Pancreas (tissue), 10 donors: Measurements from ENCODE around the gene PAX5. TPM values are rescaled to one million over a fixed set of nuclear protein-coding genes. Genes with fewer than 3 reads are reported as not detected.
A peak's percentile ranks its signal among the peaks of the same experiment; 100 is the strongest.

ENCODE experiments used
- ATAC-seq, 4 donors: fragments of 200-7000 bp; cut with Tn5 transposase; one replicate each; pipeline versions ENCODE4 v1.8.0 to v1.9.1; 2020; ENCODE audit warnings: mild to moderate bottlenecking in 4 of 4, moderate library complexity in 4 of 4
- DNase-seq, 6 donors: peaks; one replicate each; pipeline ENCODE4 v3.0.0-alpha.2; 2020
- FAIRE-seq: peaks from 2 replicates; lab custom pipeline; 2012; peaks lifted over from hg19 to GRCh38; lab: Jason Lieb, UNC
- H3K27ac ChIP-seq, 4 donors: fragments of 200-600 bp; sonication (generic); 1 replicate in 3 of 4; 2 replicates in 1 of 4; pipeline versions ENCODE4 v1.5.0 to v1.8.0; 2020
- H3K27me3 ChIP-seq, 4 donors: fragments of 200-600 bp; one replicate each; pipeline ENCODE4 v1.8.0; 2021
- H3K36me3 ChIP-seq, 3 donors: fragments of 200-600 bp; sonication (generic) in 1 of 3; one replicate each; pipeline versions ENCODE4 v1.5.0 to v1.8.0; 2020 to 2021
- H3K4me1 ChIP-seq, 3 donors: fragments of 200-600 bp; one replicate each; pipeline ENCODE4 v1.8.0; 2021
- H3K4me3 ChIP-seq, 4 donors: fragments of 200-600 bp; sonication (generic) in 2 of 4; one replicate each; pipeline versions ENCODE4 v1.5.0 to v1.8.0; 2020 to 2021
- H3K9me3 ChIP-seq, 4 donors: fragments of 200-600 bp; one replicate each; pipeline ENCODE4 v1.8.0; 2021
- WGBS, 2 donors: extraction: QIAGEN DNeasy Blood & Tissue Kit; methylation state at CpG; one replicate each; pipeline ENCODE4 v1.1.7; 2013; 5-methylcytosine and 5-hydroxymethylcytosine counted together
- intact Hi-C, 3 donors: fragments of 100-400 bp; cut with DNase I; formaldehyde crosslinking; loops; one replicate each; pipeline versions ENCODE4 v1.11.1 to v1.14.2; 2022
- polyA plus RNA-seq, 2 donors: library from polyadenylated mRNA; stranded (reverse); fragments of 200-250 nt; gene quantifications; one replicate each; pipeline ENCODE4 v1.2.3, GENCODE V29; 2013
- total RNA-seq, 6 donors: library from RNA; stranded (reverse); fragmentation: NEBNext Ultra II Directional in 4 of 6; extraction: Animal tissue kit (Norgen Biotek cat#: 25700) in 4 of 6; gene quantifications; one replicate each; pipeline versions ENCODE4 v1.2.1 to v1.2.4, GENCODE V29; 2021 to 2023
- TF ChIP-seq, protein P1 (sequence below), 4 donors: fragments of 200-600 bp; sonication (generic) in 3 of 4; IDR thresholded peaks; one replicate each; pipeline versions ENCODE4 v1.5.0 to v1.8.0; 2021; ENCODE audit warnings: antibody characterized with exemption in 4 of 4
- donor health status: healthy with polysubstance abuse.
- donor health status: DM: no; HTN: no; CAD: no; lungs with moderate emphysema.
- donor health status: DM: no; HTN: no; CAD: no.
- donor health status: control.
- donor health status: control.
- donor health status: Bipolar disorder and iron deficiency.
- donor health status: DM: yes; HTN: yes; CAD: no.
- donor health status: DM: no; HTN: no; CAD: no.
- donor health status: DM: no; HTN: no; CAD: no.
- donor health status: DM: yes; HTN: yes; CAD: no.

Gene PAX5
- total and polyA plus RNA-seq, 8 donors: under 0.01 to 0.35 (median 0.28) TPM; not detected in 1

DNA sequence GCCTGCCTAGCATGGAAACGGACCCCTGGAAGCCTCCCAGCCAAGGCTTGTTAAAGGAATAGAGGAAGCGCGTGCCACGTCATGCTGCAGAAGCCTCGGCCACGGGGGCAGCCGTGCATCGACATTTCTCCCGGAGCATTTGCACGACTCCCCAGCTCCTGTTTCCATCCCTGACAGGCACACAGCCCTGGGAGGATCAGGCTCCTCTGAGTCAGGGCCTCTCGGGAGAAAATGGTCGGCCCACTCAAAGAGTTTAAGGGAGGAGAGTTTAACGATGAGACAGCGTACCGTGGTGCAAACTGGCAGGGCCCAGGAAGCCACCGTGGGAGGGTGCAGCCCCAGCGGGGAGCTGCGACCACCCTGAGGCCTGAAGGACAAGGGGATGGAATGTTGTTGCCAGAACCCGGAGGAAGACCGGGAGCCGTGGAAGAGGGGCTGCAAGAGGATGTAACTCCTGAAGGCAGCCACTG, 213.6 kb downstream of the PAX5 start:
- ATAC-seq (no peak), DNase-seq (no peak), FAIRE-seq (no peak)
- WGBS, 2 donors: 57 to 65% methylated on average over 21 of the region's 21 CpGs
- no peaks in the 10 kb centered on the region for H3K9me3 ChIP-seq
- H3K27me3 ChIP-seq: no peaks in the 10 kb centered on the region
- H3K36me3 ChIP-seq: no peaks in the 10 kb centered on the region
- intact Hi-C loops: no loop called here
- TF ChIP-seq, protein P1, sequence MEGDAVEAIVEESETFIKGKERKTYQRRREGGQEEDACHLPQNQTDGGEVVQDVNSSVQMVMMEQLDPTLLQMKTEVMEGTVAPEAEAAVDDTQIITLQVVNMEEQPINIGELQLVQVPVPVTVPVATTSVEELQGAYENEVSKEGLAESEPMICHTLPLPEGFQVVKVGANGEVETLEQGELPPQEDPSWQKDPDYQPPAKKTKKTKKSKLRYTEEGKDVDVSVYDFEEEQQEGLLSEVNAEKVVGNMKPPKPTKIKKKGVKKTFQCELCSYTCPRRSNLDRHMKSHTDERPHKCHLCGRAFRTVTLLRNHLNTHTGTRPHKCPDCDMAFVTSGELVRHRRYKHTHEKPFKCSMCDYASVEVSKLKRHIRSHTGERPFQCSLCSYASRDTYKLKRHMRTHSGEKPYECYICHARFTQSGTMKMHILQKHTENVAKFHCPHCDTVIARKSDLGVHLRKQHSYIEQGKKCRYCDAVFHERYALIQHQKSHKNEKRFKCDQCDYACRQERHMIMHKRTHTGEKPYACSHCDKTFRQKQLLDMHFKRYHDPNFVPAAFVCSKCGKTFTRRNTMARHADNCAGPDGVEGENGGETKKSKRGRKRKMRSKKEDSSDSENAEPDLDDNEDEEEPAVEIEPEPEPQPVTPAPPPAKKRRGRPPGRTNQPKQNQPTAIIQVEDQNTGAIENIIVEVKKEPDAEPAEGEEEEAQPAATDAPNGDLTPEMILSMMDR (IDR thresholded peaks at IDR 0.05): no peak
- H3K4me1 ChIP-seq: no peaks in the 10 kb centered on the region
- no peak overlapping the region for H3K27ac ChIP-seq
- no peak overlapping the region for H3K4me3 ChIP-seq

DNA sequence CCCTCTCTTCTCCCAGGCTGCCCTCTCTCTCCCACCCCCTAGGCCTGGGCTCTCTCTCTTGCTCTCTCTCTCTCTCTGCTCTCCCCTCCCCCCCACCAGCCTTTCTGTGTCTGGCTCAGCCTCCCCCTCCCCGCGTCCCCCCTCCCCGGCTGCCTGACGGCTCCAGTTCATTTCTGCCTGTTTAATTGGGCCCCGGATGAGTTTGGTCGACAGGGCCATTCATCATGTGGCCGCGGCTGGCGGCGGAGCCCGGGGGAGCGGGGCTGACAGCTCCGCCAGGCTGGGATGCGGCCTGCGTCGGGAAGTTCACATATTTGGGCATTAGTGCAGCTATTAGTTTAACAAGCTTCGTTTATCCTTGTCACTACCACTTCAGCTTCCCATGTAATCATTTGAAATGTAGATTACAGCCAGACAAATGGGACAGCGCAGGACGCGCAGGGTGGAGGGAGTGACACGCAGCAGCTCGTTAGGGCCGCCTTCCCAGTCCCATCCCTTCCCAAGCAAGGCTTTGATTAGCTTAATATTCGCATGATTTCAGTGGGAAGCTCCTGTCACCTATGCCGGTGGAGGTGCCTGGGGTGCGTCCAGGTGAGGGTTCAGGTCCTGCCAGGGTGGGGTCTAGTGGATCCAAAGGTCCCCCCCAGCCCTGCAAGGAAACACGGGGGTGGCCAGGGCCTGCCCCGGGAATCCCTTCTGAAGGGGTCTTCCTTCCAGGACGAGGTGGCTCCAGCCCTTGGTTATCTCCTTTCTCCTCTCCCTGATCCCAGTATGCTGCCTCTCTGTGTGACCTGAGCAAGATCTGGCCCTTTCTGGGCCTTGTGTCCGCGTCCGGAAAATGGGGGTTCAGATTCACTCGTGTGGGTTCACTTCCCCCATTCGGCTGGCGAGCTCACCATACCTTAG, 214.8 kb downstream of the PAX5 start:
- H3K4me3 ChIP-seq: peak overlapping the region in 1 of 4 donors; percentile 35
- H3K36me3 ChIP-seq: no peaks in the 10 kb centered on the region
- intact Hi-C loops: no loop called here
- no peak for DNase-seq
- H3K27me3 ChIP-seq: no peaks in the 10 kb centered on the region
- ATAC-seq: peak in 3 of 4 donors; percentile 25 to 35 (median 34)
- no peak for FAIRE-seq
- no peaks in the 10 kb centered on the region for H3K9me3 ChIP-seq
- no peaks in the 10 kb centered on the region for H3K4me1 ChIP-seq
- 36 to 42% methylated on average over 35 of the region's 35 CpGs for WGBS, 2 donors
- TF ChIP-seq, protein P1 (IDR thresholded peaks at IDR 0.05): no peak
- H3K27ac ChIP-seq: no peak overlapping the region

DNA sequence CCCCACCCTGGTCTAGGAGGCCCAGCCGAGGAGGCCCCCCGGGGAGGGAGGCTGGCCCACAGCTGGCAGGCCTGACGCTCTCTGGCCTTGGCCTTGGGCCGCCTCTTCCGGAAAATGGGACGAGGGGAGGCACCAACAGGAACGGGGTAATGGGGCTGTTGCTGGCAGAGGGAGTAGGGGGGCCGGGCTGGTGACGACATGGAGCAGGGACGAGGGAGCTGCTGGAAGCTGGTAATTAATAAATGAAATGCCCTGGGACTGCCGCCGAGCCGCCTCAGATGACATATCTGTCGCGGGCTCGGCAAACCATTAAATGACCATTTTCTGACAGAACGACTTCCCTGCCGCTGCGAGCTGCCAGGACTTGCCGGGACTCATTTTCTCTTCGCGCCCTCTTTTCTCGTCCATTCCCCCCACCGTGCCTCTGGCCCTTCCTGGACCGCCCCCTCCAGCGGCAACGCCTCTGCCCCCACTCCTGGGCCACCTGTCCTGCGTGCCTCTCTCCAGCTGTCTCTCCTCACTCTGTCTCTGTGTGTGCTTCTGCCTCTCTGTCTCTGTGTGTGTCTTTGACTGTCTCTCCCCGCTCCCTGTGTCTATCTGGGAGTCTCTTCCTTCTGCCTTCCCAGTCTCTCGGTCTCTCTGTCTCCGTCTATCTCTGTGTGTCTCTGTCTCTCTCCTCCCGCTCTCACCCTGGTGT, 215.7 kb downstream of the PAX5 start:
- TF ChIP-seq, protein P1 (IDR thresholded peaks at IDR 0.05): no peak
- Histone ChIP-seq H3K9me3 (no peaks in the 10 kb centered on the region), H3K36me3 (no peaks in the 10 kb centered on the region), H3K4me1 (no peaks in the 10 kb centered on the region), H3K27ac (no peak overlapping the region), H3K4me3 (peak overlapping the region in 1 of 4 donors; percentile 35), H3K27me3 (no peaks in the 10 kb centered on the region)
- FAIRE-seq (no peak), DNase-seq (no peak), ATAC-seq (peak; percentile 24 to 57 (median 42))
- WGBS, 2 donors: 11 to 12% methylated on average over 32 of the region's 32 CpGs
- intact Hi-C loops: no loop called here

DNA sequence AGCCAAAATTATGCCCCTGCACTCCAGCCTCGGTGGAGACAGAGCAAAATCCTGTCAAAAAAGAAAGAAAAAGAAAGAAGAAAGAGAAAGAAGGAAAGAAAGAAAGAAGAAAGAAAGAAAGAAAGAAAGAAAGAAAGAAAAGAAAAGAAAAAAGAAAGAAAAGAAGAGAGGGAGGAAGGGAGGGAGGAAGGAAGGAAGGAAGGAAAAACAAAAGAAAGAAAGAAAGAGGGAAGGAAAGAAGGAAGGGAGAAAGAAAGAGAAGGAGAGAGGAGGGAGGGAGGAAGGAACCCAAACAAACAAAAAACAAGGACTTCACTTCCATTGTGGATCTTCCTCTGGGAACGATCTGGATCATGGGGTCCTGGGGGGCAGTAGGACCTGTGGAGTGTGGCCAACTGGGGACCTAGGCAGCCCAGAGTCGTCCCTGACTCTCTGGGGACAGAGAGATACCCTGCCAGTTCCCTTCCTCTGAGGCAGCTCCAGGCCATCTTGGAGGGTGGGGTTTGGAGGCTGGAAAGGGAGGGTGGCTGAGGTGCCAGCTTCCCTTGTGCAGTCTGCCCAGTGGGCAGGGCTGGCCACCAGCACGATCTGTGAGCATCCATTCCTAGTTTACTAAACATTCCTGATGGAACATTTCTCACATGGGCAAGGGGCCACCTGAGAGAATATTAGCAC, 216.8 kb downstream of the PAX5 start:
- H3K36me3 ChIP-seq: no peaks in the 10 kb centered on the region
- 48 to 62% methylated on average over 4 of the region's 4 CpGs for WGBS, 2 donors
- H3K27ac ChIP-seq: no peak overlapping the region
- no peaks in the 10 kb centered on the region for H3K9me3 ChIP-seq
- H3K4me3 ChIP-seq: no peak overlapping the region
- FAIRE-seq: no peak
- H3K27me3 ChIP-seq: no peaks in the 10 kb centered on the region
- no peaks in the 10 kb centered on the region for H3K4me1 ChIP-seq
- TF ChIP-seq, protein P1 (IDR thresholded peaks at IDR 0.05): no peak
- no peak for DNase-seq
- no peak for ATAC-seq
- intact Hi-C loops: no loop called here
